Endothelial cell of umbilical vein (primary cell): ENCODE measurements around the gene ANKHD1. TPM values are rescaled to one million over a fixed set of nuclear protein-coding genes. Genes with fewer than 3 reads are reported as not detected.

Source experiments
- BruUV-seq: library from RNA; stranded (reverse); fragments of 400-500 nt; replicated peaks from 2 replicates; lab custom pipeline; 2021; lab: Mats Ljungman, UMichigan
- CTCF ChIA-PET: fragments of 300-600, 350-600 bp; sonication (Branson Sonifier 250); formaldehyde crosslinking; loops from one replicate; lab custom pipeline; 2021; ENCODE audit warnings: antibody characterized with exemption, inconsistent platforms; lab: Charles Lee
- POLR2A ChIA-PET: fragments of 300-600, 350-600 bp; sonication (Branson Sonifier 250); formaldehyde crosslinking; loops from one replicate; lab custom pipeline; 2021; ENCODE audit warnings: antibody characterized with exemption, inconsistent platforms; lab: Charles Lee
- DNase-seq: peaks from one replicate; pipeline ENCODE4 v3.0.0-alpha.2; 2011; ENCODE audit warnings: low read depth, low spot score
- FAIRE-seq: peaks from 2 replicates; lab custom pipeline; 2011; peaks lifted over from hg19 to GRCh38; lab: Jason Lieb, UNC
- H2AFZ ChIP-seq: 2 replicates; pipeline ENCODE4 v1.6.0; 2012; ENCODE audit warnings: low read depth, low read length, control low read depth, inconsistent platforms
- H3K27ac ChIP-seq: 2 replicates; pipeline ENCODE4 v1.5.1; 2011; ENCODE audit warnings: low read depth, mild to moderate bottlenecking, control low read depth, low read length, moderate library complexity; ENCODE audit not compliant: insufficient read depth
- H3K27me3 ChIP-seq, 2 experiments: 2 replicates each; pipeline versions ENCODE4 v1.6.0 to v1.6.1; 2011; ENCODE audit warnings: low read length in 2 of 2, mixed read lengths in 1 of 2; ENCODE audit not compliant: control insufficient read depth in 2 of 2, insufficient read depth in 2 of 2
- H3K36me3 ChIP-seq, 2 experiments: 2 replicates in 1 of 2; 3 replicates in 1 of 2; pipeline ENCODE4 v1.5.1; 2011; ENCODE audit warnings: low read length in 2 of 2, mild to moderate bottlenecking in 1 of 2, moderate library complexity in 1 of 2; ENCODE audit not compliant: control insufficient read depth in 2 of 2, insufficient read depth in 2 of 2; ENCODE audit errors: extremely low read depth in 1 of 2
- H3K4me1 ChIP-seq: 3 replicates; pipeline ENCODE4 v1.5.1; 2011; ENCODE audit warnings: mild to moderate bottlenecking, low read length; ENCODE audit not compliant: control insufficient read depth, insufficient read depth; ENCODE audit errors: extremely low read depth
- H3K4me2 ChIP-seq: 2 replicates; pipeline ENCODE4 v1.6.1; 2011; ENCODE audit warnings: low read length, control low read depth, mixed read lengths; ENCODE audit not compliant: insufficient read depth
- H3K4me3 ChIP-seq, 3 experiments: fragments of 200-600 bp in 1 of 3; sonication (generic), shearing (Covaris generic) in 1 of 3; replicated peaks in 1 of 3; 2 replicates each; pipeline ENCODE4 v1.5.1; 2011 to 2016; ENCODE audit warnings: control low read depth in 3 of 3, low read length in 3 of 3, mild to moderate bottlenecking in 2 of 3, inconsistent platforms in 1 of 3, low read depth in 1 of 3, moderate library complexity in 1 of 3; ENCODE audit not compliant: insufficient read depth in 1 of 3
- H3K79me2 ChIP-seq: 2 replicates; pipeline ENCODE4 v1.6.0; 2012; ENCODE audit warnings: low read length, inconsistent platforms; ENCODE audit not compliant: control insufficient read depth, insufficient read depth
- H3K9ac ChIP-seq: replicated peaks from 2 replicates; pipeline ENCODE3; 2011; ENCODE audit warnings: low read length, control low read depth; ENCODE audit not compliant: insufficient read depth; ENCODE audit errors: extremely low read depth
- H3K9me1 ChIP-seq: replicated peaks from 3 replicates; pipeline ENCODE4 v1.6.0; 2011; ENCODE audit warnings: mild to moderate bottlenecking, low read length; ENCODE audit not compliant: control insufficient read depth, insufficient read depth; ENCODE audit errors: extremely low read depth
- H3K9me3 ChIP-seq: replicated peaks from 2 replicates; pipeline ENCODE4 v1.5.1; 2012; ENCODE audit warnings: low read length, inconsistent platforms; ENCODE audit not compliant: control insufficient read depth, insufficient read depth
- H4K20me1 ChIP-seq: replicated peaks from 2 replicates; pipeline ENCODE3; 2011; ENCODE audit warnings: mild to moderate bottlenecking, low read length; ENCODE audit not compliant: control insufficient read depth, insufficient read depth; ENCODE audit errors: extremely low read depth
- EZH2 ChIP-seq: IDR thresholded peaks from 2 replicates; pipeline ENCODE4 v1.6.1; 2012; ENCODE audit warnings: borderline replicate concordance, low read depth, mild to moderate bottlenecking, moderate library complexity, low read length, inconsistent platforms; ENCODE audit not compliant: severe bottlenecking
- FOS ChIP-seq: IDR thresholded peaks from 2 replicates; pipeline ENCODE4 v1.6.1; 2011; ENCODE audit warnings: mild to moderate bottlenecking, low read length, moderate library complexity, borderline replicate concordance; ENCODE audit not compliant: insufficient read depth
- GATA2 ChIP-seq: IDR thresholded peaks from 2 replicates; pipeline ENCODE4 v1.7.0; 2011; ENCODE audit warnings: low read depth, mild to moderate bottlenecking, moderate library complexity, mixed read lengths, low read length; ENCODE audit not compliant: insufficient read length, insufficient read depth
- JUN ChIP-seq: IDR thresholded peaks from 2 replicates; pipeline ENCODE4 v1.6.1; 2011; ENCODE audit warnings: borderline replicate concordance, low read depth; ENCODE audit not compliant: insufficient read length, insufficient read depth
- MYC ChIP-seq: IDR thresholded peaks from one replicate; pipeline ENCODE4 v1.6.1; 2011; ENCODE audit warnings: mild to moderate bottlenecking, low read depth, low read length
- POLR2A ChIP-seq: IDR thresholded peaks from 2 replicates; pipeline ENCODE4 v1.6.1; 2012; ENCODE audit warnings: low read depth, mild to moderate bottlenecking, control low read depth, low read length
- POLR2AphosphoS5 ChIP-seq: IDR thresholded peaks from 2 replicates; pipeline ENCODE4 v1.6.1; 2012; ENCODE audit warnings: low read depth, mild to moderate bottlenecking, control low read depth, low read length, moderate library complexity; ENCODE audit not compliant: insufficient read depth
- dilution Hi-C: fragments of 300-500 bp; cut with MboI; formaldehyde crosslinking; loops from one replicate; pipeline ENCODE4 v1.15.0; 2019; ENCODE audit warnings: low sequenced_read_pairs; ENCODE audit not compliant: extremely low pct_ligation_motif_present
- intact Hi-C: fragments of 100-400 bp; cut with micrococcal nuclease; formaldehyde crosslinking; loops from one replicate; pipeline ENCODE4 v1.10.0; 2022
- polyA plus RNA-seq, 4 experiments: library from polyadenylated mRNA; depleted of rRNA in 3 of 4; stranded (reverse) in 3 of 4; unstranded in 1 of 4; fragments of >200 nt; gene quantifications; 2 replicates each; pipeline versions ENCODE4 v1.2.1 to v1.2.3, GENCODE V29; 2011 to 2012; ENCODE audit warnings: missing spikeins in 1 of 4
- total RNA-seq: library from RNA; stranded (reverse); gene quantifications from 2 replicates; pipeline ENCODE4 v1.2.3, GENCODE V29; 2021
- TF ChIP-seq, protein P1 (sequence below), 2 donors: IDR thresholded peaks; 1 replicate in 1 of 2; 2 replicates in 1 of 2; pipeline ENCODE4 v1.5.1; 2011; ENCODE audit warnings: low read length in 2 of 2, mild to moderate bottlenecking in 2 of 2, moderate library complexity in 2 of 2, control low read depth in 1 of 2, inconsistent platforms in 1 of 2, low read depth in 1 of 2; ENCODE audit not compliant: insufficient read depth in 1 of 2; ENCODE audit errors: extremely low read depth in 1 of 2
- TF ChIP-seq, protein P2 (sequence below): IDR thresholded peaks from 2 replicates; pipeline ENCODE4 v1.6.1; 2011; ENCODE audit not compliant: insufficient read depth, insufficient read length

Gene ANKHD1
- total and polyA plus RNA-seq, 2 donors (not counting 3 experiments of a cell fraction or from before 2014, with no cell fraction given), result 56.1 to 87.0 TPM

DNA sequence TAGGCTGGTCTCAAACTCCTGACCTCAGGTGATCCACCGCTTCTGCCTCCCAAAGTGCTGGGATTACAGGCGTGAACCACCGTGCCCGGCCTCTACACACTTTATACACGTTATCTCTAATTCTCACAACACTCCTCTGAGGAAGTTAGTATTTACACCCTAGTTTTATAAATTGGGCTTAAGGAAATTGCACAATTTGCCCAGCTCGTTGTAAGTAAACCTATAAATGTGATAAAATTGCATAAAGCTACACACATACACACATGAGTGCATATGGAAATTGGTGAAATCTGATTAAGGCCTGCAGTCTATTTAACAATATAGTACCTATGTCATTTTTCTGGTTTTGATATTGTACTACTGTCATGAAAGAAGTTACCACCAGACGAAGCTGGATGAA, 46.1 kb upstream of the ANKHD1 start:
- H3K9ac ChIP-seq, result no peak overlapping the region
- no peaks in the 10 kb centered on the region for H3K4me1 ChIP-seq
- H3K27ac ChIP-seq, result no peak overlapping the region
- TF ChIP-seq FOS (no peak), POLR2AphosphoS5 (no peak), MYC (no peak), JUN (no peak), POLR2A (no peak), GATA2 (no peak), EZH2 (no peak)
- TF ChIP-seq, protein P1, sequence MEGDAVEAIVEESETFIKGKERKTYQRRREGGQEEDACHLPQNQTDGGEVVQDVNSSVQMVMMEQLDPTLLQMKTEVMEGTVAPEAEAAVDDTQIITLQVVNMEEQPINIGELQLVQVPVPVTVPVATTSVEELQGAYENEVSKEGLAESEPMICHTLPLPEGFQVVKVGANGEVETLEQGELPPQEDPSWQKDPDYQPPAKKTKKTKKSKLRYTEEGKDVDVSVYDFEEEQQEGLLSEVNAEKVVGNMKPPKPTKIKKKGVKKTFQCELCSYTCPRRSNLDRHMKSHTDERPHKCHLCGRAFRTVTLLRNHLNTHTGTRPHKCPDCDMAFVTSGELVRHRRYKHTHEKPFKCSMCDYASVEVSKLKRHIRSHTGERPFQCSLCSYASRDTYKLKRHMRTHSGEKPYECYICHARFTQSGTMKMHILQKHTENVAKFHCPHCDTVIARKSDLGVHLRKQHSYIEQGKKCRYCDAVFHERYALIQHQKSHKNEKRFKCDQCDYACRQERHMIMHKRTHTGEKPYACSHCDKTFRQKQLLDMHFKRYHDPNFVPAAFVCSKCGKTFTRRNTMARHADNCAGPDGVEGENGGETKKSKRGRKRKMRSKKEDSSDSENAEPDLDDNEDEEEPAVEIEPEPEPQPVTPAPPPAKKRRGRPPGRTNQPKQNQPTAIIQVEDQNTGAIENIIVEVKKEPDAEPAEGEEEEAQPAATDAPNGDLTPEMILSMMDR (IDR thresholded peaks at IDR 0.05; ENCODE audit: extremely low read depth in 1 of 2, insufficient read depth in 1 of 2, low read depth in 1 of 2, low read length in 2 of 2), result no peak
- TF ChIP-seq, protein P2, sequence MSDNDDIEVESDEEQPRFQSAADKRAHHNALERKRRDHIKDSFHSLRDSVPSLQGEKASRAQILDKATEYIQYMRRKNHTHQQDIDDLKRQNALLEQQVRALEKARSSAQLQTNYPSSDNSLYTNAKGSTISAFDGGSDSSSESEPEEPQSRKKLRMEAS, result no peak
- H3K36me3 ChIP-seq, result no peaks in the 10 kb centered on the region
- no peaks in the 10 kb centered on the region for H3K9me1 ChIP-seq
- POLR2A ChIA-PET, result no interaction called here
- H3K4me3 ChIP-seq, result no peak overlapping the region
- no peaks in the 10 kb centered on the region for H4K20me1 ChIP-seq
- no peaks in the 10 kb centered on the region for H3K27me3 ChIP-seq
- no peaks in the 10 kb centered on the region for H3K9me3 ChIP-seq
- no peak for FAIRE-seq
- no peak for DNase-seq
- H3K79me2 ChIP-seq, result no peaks in the 10 kb centered on the region
- CTCF ChIA-PET, result interaction anchor here (1.1 to 16.7 kb wide), 7 partner anchors 8 to 283 kb away, joined by 3 to 1214 read pairs (median 5); partner anchors contain the start of gene HBEGF
- dilution Hi-C loops, result no loop called here
- BruUV-seq, result no TSS peak
- H2AFZ ChIP-seq, result no peak overlapping the region
- H3K4me2 ChIP-seq, result no peak overlapping the region
- intact Hi-C loops, result loop anchor here (5.0 kb wide), 3 partner anchors 178 to 283 kb away; partner anchors contain the start of gene CYSTM1
